Measurements from ENCODE around the gene SERINC2.

DNA sequence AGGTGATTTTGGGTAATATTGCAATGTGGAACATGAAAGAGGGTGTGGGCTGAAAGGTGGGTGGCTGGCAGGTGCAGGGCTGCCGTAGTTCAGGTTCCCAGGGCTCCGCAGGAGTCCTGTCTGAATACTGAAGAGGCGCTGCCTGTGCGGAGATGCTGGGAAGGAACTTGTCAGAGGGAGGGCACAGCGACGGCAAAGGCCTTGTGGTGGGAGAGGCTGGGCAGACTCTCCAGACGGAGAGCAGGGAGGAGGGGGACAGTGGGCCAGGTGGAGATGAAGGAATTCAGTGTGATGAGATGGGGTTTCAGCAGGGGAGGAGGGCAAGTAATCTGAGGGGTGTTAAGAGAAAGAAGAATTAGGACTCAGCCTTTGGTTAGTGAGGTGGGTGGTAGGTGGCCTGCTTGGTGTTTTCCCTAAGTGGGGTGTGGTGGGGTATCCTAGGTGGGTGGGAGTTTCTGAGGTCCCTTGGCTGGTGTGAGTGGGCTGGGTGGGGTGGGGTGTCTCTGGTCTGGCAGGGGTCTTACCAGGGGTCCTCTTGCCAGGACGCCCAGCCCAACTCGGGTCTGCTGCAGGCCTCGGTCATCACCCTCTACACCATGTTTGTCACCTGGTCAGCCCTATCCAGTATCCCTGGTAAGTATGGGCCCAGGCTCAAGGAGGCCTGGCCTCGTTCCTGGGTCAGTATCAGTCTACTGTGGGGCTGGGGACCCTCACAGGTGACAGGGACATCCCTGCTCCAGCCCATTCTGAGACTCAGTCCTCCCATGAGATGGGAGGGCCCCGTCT is 15.6 kb downstream of the SERINC2 start:
- TF ChIP-seq, protein P1, sequence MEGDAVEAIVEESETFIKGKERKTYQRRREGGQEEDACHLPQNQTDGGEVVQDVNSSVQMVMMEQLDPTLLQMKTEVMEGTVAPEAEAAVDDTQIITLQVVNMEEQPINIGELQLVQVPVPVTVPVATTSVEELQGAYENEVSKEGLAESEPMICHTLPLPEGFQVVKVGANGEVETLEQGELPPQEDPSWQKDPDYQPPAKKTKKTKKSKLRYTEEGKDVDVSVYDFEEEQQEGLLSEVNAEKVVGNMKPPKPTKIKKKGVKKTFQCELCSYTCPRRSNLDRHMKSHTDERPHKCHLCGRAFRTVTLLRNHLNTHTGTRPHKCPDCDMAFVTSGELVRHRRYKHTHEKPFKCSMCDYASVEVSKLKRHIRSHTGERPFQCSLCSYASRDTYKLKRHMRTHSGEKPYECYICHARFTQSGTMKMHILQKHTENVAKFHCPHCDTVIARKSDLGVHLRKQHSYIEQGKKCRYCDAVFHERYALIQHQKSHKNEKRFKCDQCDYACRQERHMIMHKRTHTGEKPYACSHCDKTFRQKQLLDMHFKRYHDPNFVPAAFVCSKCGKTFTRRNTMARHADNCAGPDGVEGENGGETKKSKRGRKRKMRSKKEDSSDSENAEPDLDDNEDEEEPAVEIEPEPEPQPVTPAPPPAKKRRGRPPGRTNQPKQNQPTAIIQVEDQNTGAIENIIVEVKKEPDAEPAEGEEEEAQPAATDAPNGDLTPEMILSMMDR (conservative IDR thresholded peaks at IDR 0.05): no peak
- no peak for TF ChIP-seq ZFX (IDR thresholded peaks at IDR 0.05)
